Activated CD8-positive, alpha-beta T cell treated with anti-CD3 and anti-CD28 coated beads for 36 hours (primary cell): ENCODE results near the gene NLGN1. TPM values are rescaled to one million over a fixed set of nuclear protein-coding genes. Genes with fewer than 3 reads are reported as not detected.
"Not testable (repeated sequence)": the region's sequence is repeated elsewhere in the genome, so short reads cannot be mapped to it uniquely, and the experiment has no call there.

Experiments used
- ATAC-seq: fragments of 200-7000 bp; cut with Tn5 transposase; one replicate; pipeline ENCODE4 v1.10.0; 2021; ENCODE audit warnings: mild to moderate bottlenecking, moderate library complexity
- CTCF ChIA-PET: fragments of 350-600 bp; sonication (Branson Sonifier 250); formaldehyde crosslinking; loops from one replicate; lab custom pipeline; 2021; ENCODE audit warnings: antibody characterized with exemption; lab: Charles Lee
- POLR2A ChIA-PET: fragments of 350-600 bp; sonication (Branson Sonifier 250); formaldehyde crosslinking; loops from one replicate; lab custom pipeline; 2021; ENCODE audit warnings: antibody characterized with exemption; lab: Charles Lee
- DNase-seq: peaks from one replicate; pipeline ENCODE4 v3.0.0-alpha.2; 2020
- H3K27ac Mint-ChIP-seq: one replicate; pipeline ENCODE4 v1.8.0; 2021; ENCODE audit warnings: mild to moderate bottlenecking, mixed read lengths
- H3K27me3 Mint-ChIP-seq: one replicate; pipeline ENCODE4 v1.8.0; 2021; ENCODE audit warnings: mixed read lengths
- H3K36me3 Mint-ChIP-seq: one replicate; pipeline ENCODE4 v1.8.0; 2021; ENCODE audit warnings: low read depth, mixed read lengths
- H3K4me1 Mint-ChIP-seq: one replicate; pipeline ENCODE4 v1.8.0; 2021; ENCODE audit warnings: low read depth, mixed read lengths
- H3K4me3 Mint-ChIP-seq: one replicate; pipeline ENCODE4 v1.8.0; 2021; ENCODE audit warnings: mild to moderate bottlenecking, moderate library complexity, mixed read lengths
- H3K9me3 Mint-ChIP-seq: one replicate; pipeline ENCODE4 v1.8.0; 2021; ENCODE audit warnings: mixed read lengths
- CTCF ChIP-seq: fragments of 200-600 bp; IDR thresholded peaks from one replicate; pipeline ENCODE4 v1.8.0; 2022; ENCODE audit warnings: antibody characterized with exemption, mild to moderate bottlenecking
- intact Hi-C: fragments of 100-400 bp; cut with micrococcal nuclease; formaldehyde crosslinking; loops from one replicate; pipeline ENCODE4 v1.10.0; 2022
- total RNA-seq, 2 experiments: library from RNA; stranded (reverse); gene quantifications; one replicate each; pipeline ENCODE4 v1.2.3, GENCODE V29; 2021

The NLGN1 gene
- total RNA-seq, 2 experiments from 2014 or later, result not detected

GRCh38 chr3:173587055-173587454, 189.5 kb downstream of the NLGN1 start:
- no peak for TF ChIP-seq CTCF
- DNase-seq (no peak), ATAC-seq (no peak)
- intact Hi-C loops, result no loop called here
- no peak overlapping the region for H3K27ac Mint-ChIP-seq
- no peaks in the 10 kb centered on the region for H3K36me3 Mint-ChIP-seq
- H3K9me3 Mint-ChIP-seq, result no peaks in the 10 kb centered on the region
- H3K4me3 Mint-ChIP-seq, result no peak overlapping the region
- POLR2A ChIA-PET, result no interaction called here
- CTCF ChIA-PET, result no interaction called here
- H3K27me3 Mint-ChIP-seq, result peaks cover 17% of the 10 kb centered on the region
- H3K4me1 Mint-ChIP-seq, result peaks cover 4% of the 10 kb centered on the region

GRCh38 chr3:173588556-173588955, 191.0 kb downstream of the NLGN1 start:
- H3K27me3 Mint-ChIP-seq, result peaks cover 15% of the 10 kb centered on the region
- no peak overlapping the region for H3K27ac Mint-ChIP-seq
- POLR2A ChIA-PET, result no interaction called here
- CTCF ChIA-PET, result no interaction called here
- H3K4me1 Mint-ChIP-seq, result peaks cover 4% of the 10 kb centered on the region
- intact Hi-C loops, result no loop called here
- DNase-seq (no peak), ATAC-seq (no peak)
- TF ChIP-seq CTCF, result no peak
- H3K9me3 Mint-ChIP-seq, result no peaks in the 10 kb centered on the region
- no peak overlapping the region for H3K4me3 Mint-ChIP-seq
- no peaks in the 10 kb centered on the region for H3K36me3 Mint-ChIP-seq

DNA sequence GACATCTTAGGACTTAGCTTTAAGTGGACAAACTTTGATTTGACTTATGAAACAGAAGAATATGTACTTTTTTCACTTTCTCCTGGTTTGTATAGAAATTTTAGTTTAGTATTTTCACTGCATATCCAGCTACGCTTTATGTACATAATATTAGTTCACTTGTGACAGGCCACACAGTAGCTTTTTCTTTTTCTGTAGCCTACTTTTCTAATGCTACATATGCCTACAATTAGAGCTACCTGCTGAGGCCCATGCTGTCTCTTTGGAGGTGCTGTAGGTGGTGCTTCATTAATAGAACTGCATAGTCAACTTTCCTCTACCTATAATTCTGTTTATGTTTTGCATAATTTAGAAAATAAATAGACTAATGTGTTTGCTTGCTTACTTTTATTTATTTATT, 191.6 kb downstream of the NLGN1 start:
- H3K27me3 Mint-ChIP-seq, result peaks cover 12% of the 10 kb centered on the region
- ChIA-PET CTCF (no interaction called here), POLR2A (no interaction called here)
- ATAC-seq (no peak), DNase-seq (no peak)
- H3K4me1 Mint-ChIP-seq, result peaks cover 4% of the 10 kb centered on the region
- H3K4me3 Mint-ChIP-seq, result no peak overlapping the region
- intact Hi-C loops, result no loop called here
- H3K27ac Mint-ChIP-seq, result no peak overlapping the region
- no peaks in the 10 kb centered on the region for H3K9me3 Mint-ChIP-seq
- H3K36me3 Mint-ChIP-seq, result no peaks in the 10 kb centered on the region
- no peak for TF ChIP-seq CTCF

- intact Hi-C loops, result no loop called here
- ChIA-PET CTCF (no interaction called here), POLR2A (no interaction called here)
- TF ChIP-seq CTCF, result no peak
- H3K27me3 Mint-ChIP-seq, result no peaks in the 10 kb centered on the region
- ATAC-seq, result no peak
- no peak overlapping the region for H3K4me3 Mint-ChIP-seq
- DNase-seq, result no peak
- no peaks in the 10 kb centered on the region for H3K4me1 Mint-ChIP-seq
- no peak overlapping the region for H3K27ac Mint-ChIP-seq
- H3K36me3 Mint-ChIP-seq, result no peaks in the 10 kb centered on the region
- H3K9me3 Mint-ChIP-seq, result no peaks in the 10 kb centered on the region
These were observed 193.9 kb downstream of the NLGN1 start for GRCh38 chr3:173591401-173591800.

- H3K27ac Mint-ChIP-seq, DNase-seq, ATAC-seq, H3K9me3 Mint-ChIP-seq, CTCF ChIA-PET, H3K4me3 Mint-ChIP-seq, intact Hi-C loops, POLR2A ChIA-PET, H3K4me1 Mint-ChIP-seq, H3K36me3 Mint-ChIP-seq, H3K27me3 Mint-ChIP-seq: not testable (repeated sequence)
These were observed 197.3 kb downstream of the NLGN1 start for GRCh38 chr3:173594881-173595280.

DNA sequence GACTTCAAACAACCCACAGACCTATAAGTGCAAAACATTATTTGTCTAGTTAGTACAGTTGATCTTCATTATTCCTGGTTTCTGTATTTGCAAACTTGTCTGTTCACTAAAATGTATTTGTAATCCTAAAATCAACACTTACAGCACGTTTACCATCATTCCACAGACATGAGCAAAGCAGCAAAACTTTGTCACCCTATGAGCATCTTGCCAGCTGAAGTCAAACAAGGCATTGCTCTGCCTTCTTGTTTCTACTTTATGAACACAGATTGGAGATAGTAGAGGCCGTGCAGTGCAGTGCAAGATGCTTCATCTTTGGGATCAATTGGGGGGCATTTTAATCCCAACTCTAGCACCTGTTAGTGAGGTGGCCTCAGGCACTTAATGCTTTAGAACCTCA, 202.1 kb downstream of the NLGN1 start:
- no peak for TF ChIP-seq CTCF
- no peak overlapping the region for H3K27ac Mint-ChIP-seq
- CTCF ChIA-PET, result no interaction called here

More for the DNA sequence above, 202.1 kb downstream of the NLGN1 start:
- Mint-ChIP-seq H3K4me3 (no peak overlapping the region), H3K9me3 (no peaks in the 10 kb centered on the region), H3K4me1 (no peaks in the 10 kb centered on the region), H3K36me3 (no peaks in the 10 kb centered on the region), H3K27me3 (no peaks in the 10 kb centered on the region)
- POLR2A ChIA-PET, result no interaction called here
- no peak for DNase-seq
- intact Hi-C loops, result no loop called here
- no peak for ATAC-seq
